ENCODE results near the gene QTRT2.

- TF ChIP-seq MAX (IDR thresholded peaks at IDR 0.05) (peak; percentile 98), CTCF (IDR thresholded peaks at IDR 0.05; ENCODE audit: control extremely low read depth in 1 of 3, insufficient read depth in 1 of 3, low read depth in 1 of 3, low read length in 3 of 3) (no peak)
These were observed at the start of gene QTRT2, which contains the start of gene CCDC191 for GRCh38 chr3:114056130-114057010.

Data from H1 (cell line).